HEK293 (cell line): ENCODE results near the gene TMEM255B.

Experiments used
- CTCF ChIA-PET: fragments of 350-600 bp; formaldehyde crosslinking; extraction: SDS; loops from one replicate; lab custom pipeline; 2021; ENCODE audit warnings: antibody characterized with exemption; lab: Yijun Ruan, JAX
- POLR2A ChIA-PET: fragments of 300-600 bp; formaldehyde crosslinking; extraction: SDS; loops from one replicate; lab custom pipeline; 2020; ENCODE audit warnings: antibody characterized with exemption, inconsistent platforms; lab: Yijun Ruan, JAX
- H3K27ac ChIP-seq: fragments of 200-500 bp; sonication (Bioruptor generic); 2 replicates; pipeline ENCODE4 v1.5.1; 2014; ENCODE audit warnings: low read depth, low read length, control low read depth, inconsistent platforms; ENCODE audit errors: extremely low read depth
- H3K36me3 ChIP-seq, 2 experiments: fragments of 200-500 bp in 1 of 2; sonication (Bioruptor generic) in 1 of 2; 1 replicate in 1 of 2; 2 replicates in 1 of 2; pipeline ENCODE4 v1.5.1; 2014 to 2017; ENCODE audit warnings: inconsistent platforms in 2 of 2, low read length in 2 of 2; ENCODE audit not compliant: control insufficient read depth in 2 of 2, insufficient read depth in 1 of 2
- H3K4me1 ChIP-seq: fragments of 200-500 bp; sonication (Bioruptor generic); 2 replicates; pipeline ENCODE4 v1.5.1; 2014; ENCODE audit warnings: mild to moderate bottlenecking, low read length, inconsistent platforms; ENCODE audit not compliant: control insufficient read depth, insufficient read depth
- H3K4me3 ChIP-seq: 2 replicates; pipeline ENCODE4 v1.5.1; 2011; ENCODE audit warnings: low read depth, mild to moderate bottlenecking, control low read depth, low read length, moderate library complexity
- H3K9me3 ChIP-seq: fragments of 200-500 bp; sonication (Bioruptor generic); 2 replicates; pipeline ENCODE4 v1.5.1; 2014; ENCODE audit warnings: low read depth, low read length, inconsistent platforms; ENCODE audit not compliant: control insufficient read depth, insufficient read depth
- BCL11A ChIP-seq: fragments of 450-650 bp; formaldehyde crosslinking; IDR thresholded peaks from 2 replicates; pipeline ENCODE4 v1.5.1; 2016; ENCODE audit warnings: low read depth, missing biosample characterization, missing genetic modification characterization
- BCL11B ChIP-seq: fragments of 450-650 bp; formaldehyde crosslinking; IDR thresholded peaks from 2 replicates; pipeline ENCODE4 v1.5.1; 2016; ENCODE audit warnings: low read depth, missing biosample characterization, missing genetic modification characterization
- GFI1B ChIP-seq: fragments of 450-650 bp; formaldehyde crosslinking; IDR thresholded peaks from 2 replicates; pipeline ENCODE4 v1.5.1; 2016; ENCODE audit warnings: missing biosample characterization, missing genetic modification characterization
- HOXD13 ChIP-seq: sonication (generic); formaldehyde crosslinking; IDR thresholded peaks from 2 replicates; pipeline ENCODE4 v1.8.0; 2022; ENCODE audit warnings: missing genetic modification reagents, borderline replicate concordance
- KLF1 ChIP-seq: fragments of 450-650 bp; formaldehyde crosslinking; IDR thresholded peaks from 2 replicates; pipeline ENCODE4 v1.5.1; 2016; ENCODE audit warnings: missing biosample characterization, missing genetic modification characterization
- KLF16 ChIP-seq: fragments of 450-650 bp; formaldehyde crosslinking; IDR thresholded peaks from 2 replicates; pipeline ENCODE4 v1.5.1; 2017; ENCODE audit warnings: missing biosample characterization, missing genetic modification characterization
- PRDM6 ChIP-seq: fragments of 450-650 bp; formaldehyde crosslinking; IDR thresholded peaks from 2 replicates; pipeline ENCODE4 v1.5.1; 2017; ENCODE audit warnings: missing biosample characterization, missing genetic modification characterization
- SP2 ChIP-seq: fragments of 450-650 bp; formaldehyde crosslinking; IDR thresholded peaks from 2 replicates; pipeline ENCODE4 v1.5.1; 2016; ENCODE audit warnings: missing biosample characterization, missing genetic modification characterization
- ZBTB1 ChIP-seq: fragments of 450-650 bp; formaldehyde crosslinking; IDR thresholded peaks from 2 replicates; pipeline ENCODE4 v1.5.1; 2016; ENCODE audit warnings: missing biosample characterization, missing genetic modification characterization
- ZBTB48 ChIP-seq: fragments of 450-650 bp; formaldehyde crosslinking; IDR thresholded peaks from 2 replicates; pipeline ENCODE4 v1.5.1; 2016; ENCODE audit warnings: missing biosample characterization, missing genetic modification characterization
- ZNF175 ChIP-seq: fragments of 450-650 bp; formaldehyde crosslinking; IDR thresholded peaks from 2 replicates; pipeline ENCODE4 v1.5.1; 2016; ENCODE audit warnings: missing biosample characterization, missing genetic modification characterization
- ZNF221 ChIP-seq: fragments of 450-650 bp; formaldehyde crosslinking; IDR thresholded peaks from 2 replicates; pipeline ENCODE4 v1.5.1; 2017; ENCODE audit warnings: missing biosample characterization, missing genetic modification characterization, borderline replicate concordance
- ZNF223 ChIP-seq: fragments of 450-650 bp; formaldehyde crosslinking; IDR thresholded peaks from 2 replicates; pipeline ENCODE4 v1.5.1; 2016; ENCODE audit warnings: missing biosample characterization, missing genetic modification characterization
- ZNF48 ChIP-seq: fragments of 450-650 bp; formaldehyde crosslinking; IDR thresholded peaks from 2 replicates; pipeline ENCODE4 v1.5.1; 2016; ENCODE audit warnings: missing biosample characterization, missing genetic modification characterization
- ZNF510 ChIP-seq: fragments of 450-650 bp; formaldehyde crosslinking; IDR thresholded peaks from 2 replicates; pipeline ENCODE4 v1.5.1; 2018; ENCODE audit warnings: mild to moderate bottlenecking, missing genetic modification characterization, missing biosample characterization; ENCODE audit not compliant: insufficient replicate concordance
- ZNF513 ChIP-seq: fragments of 450-650 bp; IDR thresholded peaks from 2 replicates; pipeline ENCODE4 v1.5.1; 2018; ENCODE audit warnings: missing biosample characterization, missing genetic modification characterization
- ZNF555 ChIP-seq: fragments of 450-650 bp; formaldehyde crosslinking; conservative IDR thresholded peaks from 2 replicates; pipeline ENCODE4 v1.5.1; 2017; ENCODE audit warnings: missing biosample characterization, mild to moderate bottlenecking, missing genetic modification characterization, inconsistent platforms
- ZNF571 ChIP-seq: fragments of 450-650 bp; formaldehyde crosslinking; IDR thresholded peaks from 2 replicates; pipeline ENCODE4 v1.5.0; 2017; ENCODE audit warnings: missing biosample characterization, missing genetic modification characterization
- ZNF600 ChIP-seq: fragments of 450-650 bp; formaldehyde crosslinking; IDR thresholded peaks from 2 replicates; pipeline ENCODE4 v1.5.1; 2016; ENCODE audit warnings: missing biosample characterization, missing genetic modification characterization
- ZNF629 ChIP-seq: fragments of 450-650 bp; formaldehyde crosslinking; IDR thresholded peaks from 2 replicates; pipeline ENCODE4 v1.5.1; 2017; ENCODE audit warnings: missing biosample characterization, missing genetic modification characterization
- ZNF692 ChIP-seq: fragments of 450-650 bp; formaldehyde crosslinking; IDR thresholded peaks from 2 replicates; pipeline ENCODE4 v1.5.1; 2016; ENCODE audit warnings: missing biosample characterization, missing genetic modification characterization
- ZNF768 ChIP-seq: fragments of 450-650 bp; formaldehyde crosslinking; IDR thresholded peaks from 2 replicates; pipeline ENCODE4 v1.5.1; 2018; ENCODE audit warnings: missing biosample characterization, mild to moderate bottlenecking, missing genetic modification characterization
- ZSCAN23 ChIP-seq: fragments of 450-650 bp; formaldehyde crosslinking; IDR thresholded peaks from 2 replicates; pipeline ENCODE4 v1.5.1; 2016; ENCODE audit warnings: missing biosample characterization, missing genetic modification characterization

Gene TMEM255B

GRCh38 chr13:113832205-113832604 lies 73.2 kb downstream of the TMEM255B start:
- TF ChIP-seq BCL11B: 0 out of 2 replicates have a peak, but pooled peaks have one; percentile 28
- TF ChIP-seq BCL11A (tag by site-specific recombination): 0 out of 2 replicates have a peak, but pooled peaks have one; percentile 36
- no peak for TF ChIP-seq ZSCAN23
- TF ChIP-seq ZNF555 (tag by site-specific recombination): no peak
- no peak for TF ChIP-seq ZNF768 (tag by site-specific recombination)
- no peak for TF ChIP-seq ZNF571 (tag by site-specific recombination)
- Histone ChIP-seq H3K27ac (no peak overlapping the region), H3K4me1 (peaks cover 3% of the 10 kb centered on the region), H3K4me3 (no peak overlapping the region), H3K36me3 (peaks cover 0 to 20% of the 10 kb centered on the region in 2 experiments; a peak in 1 of 3 replicates), H3K9me3 (no peaks in the 10 kb centered on the region)
- ChIA-PET CTCF (no interaction called here), POLR2A (no interaction called here)

- Histone ChIP-seq H3K9me3 (no peaks in the 10 kb centered on the region), H3K36me3 (peaks cover 0 to 17% of the 10 kb centered on the region in 2 experiments; a peak in 1 of 3 replicates)
- TF ChIP-seq ZNF48 (no peak), HOXD13 (CRISPR knock-in tag) (no peak), ZBTB1 (tag by site-specific recombination) (no peak), ZNF510 (tag by site-specific recombination) (no peak), PRDM6 (tag by site-specific recombination) (no peak), KLF16 (tag by site-specific recombination) (no peak), ZNF513 (tag by site-specific recombination) (no peak), KLF1 (no peak), ZNF175 (tag by site-specific recombination) (no peak), ZBTB48 (tag by site-specific recombination) (no peak), ZNF692 (tag by site-specific recombination) (no peak), SP2 (tag by site-specific recombination) (no peak), ZNF221 (tag by site-specific recombination) (no peak), GFI1B (tag by site-specific recombination) (no peak), ZNF600 (tag by site-specific recombination) (no peak), ZNF629 (tag by site-specific recombination) (no peak), ZNF223 (tag by site-specific recombination) (no peak)
- TF ChIP-seq, all 188 proteins: peak for 0
- POLR2A ChIA-PET: no interaction called here
- Histone ChIP-seq H3K27ac (no peak overlapping the region), H3K4me3 (no peak overlapping the region), H3K4me1 (peaks cover 7% of the 10 kb centered on the region)
- CTCF ChIA-PET: no interaction called here
Observed at GRCh38 chr13:113832631-113833030, 73.6 kb downstream of the TMEM255B start.
